HG03196 (cell line): ENCODE measurements around the gene PASK.

Experiments
- ATAC-seq: cut with Tn5 transposase; IDR thresholded peaks from one replicate; pipeline ENCODE4 v1.9.1; 2021; ENCODE audit not compliant: unreplicated experiment

Gene PASK

GRCh38 chr2:241128266-241128665, 21.0 kb downstream of the PASK start:
- no peak for ATAC-seq

DNA sequence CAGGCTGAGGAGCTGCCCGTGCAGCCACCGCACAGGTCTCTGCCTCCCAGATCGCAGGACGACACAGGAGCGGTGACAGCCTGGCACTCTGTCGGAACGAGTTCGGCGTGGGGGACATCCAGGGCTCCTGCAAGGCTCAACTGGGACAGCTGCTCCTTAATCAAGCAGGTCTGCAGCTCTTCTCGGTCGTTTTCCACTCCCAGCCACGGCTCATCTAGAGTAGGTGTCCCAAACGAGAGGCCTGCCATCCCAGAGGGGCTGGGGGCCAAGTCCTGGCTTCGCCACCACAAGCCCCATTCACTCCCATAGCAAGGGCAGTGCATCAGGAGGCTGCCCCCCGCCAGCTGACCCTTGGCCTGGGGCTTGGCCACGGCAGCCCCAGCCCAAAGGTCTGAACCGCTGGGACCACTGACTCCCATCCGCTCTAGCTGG, 22.5 kb downstream of the PASK start:
- no peak for ATAC-seq

DNA sequence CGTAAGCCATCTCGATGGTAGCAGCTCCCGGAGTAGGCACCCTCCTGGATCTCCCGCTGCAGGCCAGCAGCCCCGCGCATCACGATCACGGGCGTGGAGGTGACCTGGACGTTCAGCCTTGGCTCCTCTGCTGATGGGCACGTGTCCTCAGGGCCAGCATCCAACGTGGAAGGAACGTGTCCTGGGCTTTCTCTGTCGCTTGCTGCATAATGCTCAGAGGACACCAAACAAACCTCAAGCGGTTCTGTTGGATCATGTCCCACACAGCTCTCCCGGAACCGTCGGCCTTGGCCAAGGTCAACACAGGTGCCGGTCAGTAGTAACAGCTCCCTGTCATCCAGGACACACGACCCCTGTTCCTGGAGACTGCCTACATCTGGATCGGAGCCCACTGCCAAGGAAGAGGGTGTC, 23.1 kb downstream of the PASK start:
- no peak for ATAC-seq

DNA sequence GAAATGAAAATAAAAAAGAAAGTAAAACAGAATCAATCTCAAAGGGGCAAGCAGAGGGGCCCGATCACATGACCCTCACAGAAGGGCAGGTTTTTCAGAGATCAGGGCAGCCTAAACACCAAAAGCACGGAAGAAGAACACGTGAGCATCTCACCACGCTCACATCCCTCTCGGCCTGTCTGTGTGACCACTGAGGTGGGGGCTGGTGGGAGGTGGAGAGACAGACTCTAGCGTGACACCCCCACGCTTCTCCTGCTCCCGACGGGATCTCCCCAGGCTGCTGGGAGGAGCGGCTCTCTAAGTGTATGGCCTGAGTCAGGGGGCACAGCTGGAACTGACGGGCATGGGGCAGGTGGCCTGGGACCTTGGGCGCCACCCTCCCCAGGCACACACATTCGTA, 23.6 kb downstream of the PASK start:
- no peak for ATAC-seq

DNA sequence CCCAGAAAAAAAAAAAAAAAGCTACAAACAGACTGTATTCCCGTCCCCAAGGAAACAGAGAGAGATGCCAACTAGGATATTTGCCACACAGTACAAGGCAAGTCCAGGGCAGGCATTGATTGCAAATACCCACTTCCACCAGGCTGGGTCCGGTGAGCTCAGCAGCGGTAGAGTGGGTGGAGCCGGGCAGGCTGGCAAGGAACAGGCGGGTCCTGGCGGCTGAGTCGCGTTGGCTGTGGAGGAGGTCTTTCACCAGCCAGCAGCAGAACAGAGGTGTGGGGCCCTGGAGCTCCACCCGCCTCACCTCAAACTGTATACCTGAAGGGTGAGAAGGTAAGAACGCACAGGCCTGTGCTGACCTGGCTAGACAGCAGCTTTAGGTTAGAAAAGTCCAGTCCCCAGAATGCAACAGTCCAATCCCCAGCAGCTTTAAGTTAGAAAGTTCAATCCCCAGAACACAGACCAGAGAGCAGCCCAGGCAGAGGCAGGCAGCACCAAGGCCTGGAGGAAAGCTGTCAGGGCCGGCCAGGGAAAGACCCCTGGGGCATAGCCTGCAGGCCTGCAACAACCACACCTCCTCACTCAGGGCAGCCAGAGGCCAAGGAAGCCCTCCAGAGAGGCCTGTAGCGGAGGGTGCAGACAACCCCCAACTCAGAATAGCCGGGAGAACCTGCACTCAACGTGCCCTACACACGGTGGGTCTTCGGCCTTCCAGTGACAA, 25.3 kb downstream of the PASK start:
- no peak for ATAC-seq

DNA sequence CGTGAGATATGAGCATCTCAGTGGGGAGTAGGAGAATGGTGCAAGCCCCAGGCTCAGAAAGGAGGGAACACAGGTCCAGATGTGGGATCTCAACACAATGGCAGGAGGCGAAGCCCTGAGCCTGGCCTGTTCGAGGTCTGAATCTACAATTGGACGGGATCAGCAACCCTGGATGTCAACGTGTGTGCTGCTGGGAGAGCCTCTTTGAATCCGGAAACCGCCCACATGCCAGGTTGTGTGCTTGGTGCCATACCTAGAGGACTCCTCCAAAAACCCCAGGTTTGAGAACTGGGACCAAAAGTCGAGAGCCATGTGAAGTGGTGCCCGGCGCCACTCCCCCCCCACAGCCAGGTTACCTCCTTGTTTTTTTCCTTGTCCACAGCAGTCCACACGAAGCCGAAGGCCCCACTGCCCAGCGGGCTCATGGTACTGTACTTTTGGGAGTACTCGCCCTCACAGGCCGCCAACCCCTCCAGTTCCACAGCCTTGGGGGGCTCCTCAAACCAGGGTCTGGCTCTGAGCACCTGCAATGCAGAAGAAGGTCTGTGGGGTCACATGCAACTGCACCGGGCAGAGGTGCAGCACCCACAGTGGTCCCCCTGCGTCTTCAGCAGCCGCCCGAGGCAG, 26.8 kb downstream of the PASK start:
- ATAC-seq = no peak

- no peak for ATAC-seq
Observed at GRCh38 chr2:241121008-241121407, 28.3 kb downstream of the PASK start.

DNA sequence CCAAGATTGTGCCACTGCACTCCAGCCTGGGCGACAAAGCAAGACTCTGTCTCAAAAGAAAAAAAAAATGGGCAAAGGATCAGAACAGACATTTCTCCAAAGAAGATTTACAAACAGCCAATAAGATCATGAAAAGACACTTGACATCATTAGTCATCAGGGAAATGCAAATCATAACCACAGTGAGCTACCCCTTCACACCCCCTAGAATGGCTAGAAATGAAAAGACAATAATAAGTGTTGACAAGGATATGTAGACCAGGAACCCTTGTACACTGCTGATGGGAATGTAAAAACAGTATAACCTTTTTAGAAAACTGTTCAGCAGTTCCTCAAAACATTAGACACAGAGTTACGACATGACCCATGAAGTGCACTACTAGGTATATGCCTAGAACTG, 28.8 kb downstream of the PASK start:
- no peak for ATAC-seq

DNA sequence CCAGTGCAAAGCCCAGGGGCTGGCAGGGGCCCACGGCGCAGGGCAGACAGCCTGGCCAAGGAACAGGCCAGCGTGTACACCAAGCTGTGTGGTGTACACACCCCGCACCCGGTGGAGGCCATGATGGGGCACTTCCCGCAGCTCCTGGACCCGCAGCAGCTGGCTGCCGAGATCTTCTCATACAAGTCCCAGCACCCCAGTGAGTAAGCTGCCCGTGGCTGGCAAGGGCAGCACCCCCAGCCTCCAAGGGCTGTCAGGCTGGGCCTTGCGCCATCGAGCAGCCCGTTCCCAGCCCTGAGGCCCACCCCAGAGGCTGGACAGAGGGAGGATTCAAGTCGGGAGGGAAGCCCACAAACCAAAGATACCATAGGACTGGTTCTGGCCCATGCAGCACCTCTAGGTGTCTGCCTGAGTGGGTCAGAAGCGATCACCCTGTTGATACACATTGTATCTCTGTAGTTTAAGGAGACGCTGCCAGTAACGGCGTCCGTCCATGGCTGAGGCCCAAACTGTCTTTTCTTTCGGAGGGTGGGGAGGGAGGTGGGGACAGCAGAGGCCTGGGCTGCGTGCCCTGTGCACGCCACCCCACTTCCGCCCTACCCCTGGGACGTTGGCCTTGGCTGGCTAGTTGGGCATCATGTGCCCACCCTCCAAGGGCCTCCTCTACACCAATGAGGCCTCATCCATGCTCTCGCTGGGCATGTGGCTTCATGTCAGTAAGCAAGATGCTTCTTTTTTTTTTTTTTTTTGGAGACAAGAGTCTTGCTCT, 30.4 kb downstream of the PASK start:
- ATAC-seq = no peak

DNA sequence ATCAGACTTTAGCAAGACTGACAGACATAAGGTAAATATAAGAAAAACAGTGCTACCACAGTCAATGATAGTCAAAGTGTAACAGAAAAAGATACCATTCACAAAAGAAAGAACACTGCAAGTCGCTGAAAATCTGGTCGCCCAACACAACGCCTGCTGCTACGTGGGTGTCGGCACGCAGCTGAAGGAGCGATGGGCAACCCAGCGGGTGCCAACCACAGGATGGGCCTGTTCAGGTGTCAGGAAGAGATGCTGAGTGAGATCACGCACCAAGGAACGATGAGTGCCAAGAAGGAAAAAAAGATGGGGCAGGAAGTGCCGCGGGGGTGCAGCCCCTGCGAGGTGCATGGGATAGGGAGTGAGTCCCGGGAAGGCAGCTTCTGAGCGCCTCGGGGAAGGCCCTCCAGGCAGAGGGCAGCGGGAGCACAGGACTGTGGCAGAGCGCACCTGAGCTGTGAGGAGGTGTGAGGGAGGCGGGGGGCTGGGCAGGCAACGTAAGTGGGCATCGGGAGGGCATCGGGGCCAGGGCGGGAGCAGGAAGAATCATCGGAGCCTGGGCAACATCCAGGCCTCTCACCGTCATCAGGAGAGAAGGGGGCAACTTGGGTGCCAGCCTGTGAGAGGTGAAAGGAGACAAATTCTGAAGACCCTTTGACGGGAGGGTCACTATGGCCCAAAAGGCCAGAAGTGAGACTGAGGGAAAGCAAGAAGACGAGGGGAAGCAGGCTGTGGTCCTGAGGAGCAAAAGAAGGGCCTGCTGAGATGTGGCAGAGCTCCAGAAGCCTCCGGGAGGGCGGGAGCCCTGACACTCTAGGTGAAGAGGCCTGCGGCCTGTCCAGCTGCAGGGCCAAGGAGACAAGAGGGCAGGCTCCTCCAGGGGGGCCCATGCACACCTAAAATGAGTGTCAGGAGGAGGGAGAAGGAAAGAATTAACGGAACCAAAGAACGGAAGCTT, 32.4 kb downstream of the PASK start:
- no peak for ATAC-seq

DNA sequence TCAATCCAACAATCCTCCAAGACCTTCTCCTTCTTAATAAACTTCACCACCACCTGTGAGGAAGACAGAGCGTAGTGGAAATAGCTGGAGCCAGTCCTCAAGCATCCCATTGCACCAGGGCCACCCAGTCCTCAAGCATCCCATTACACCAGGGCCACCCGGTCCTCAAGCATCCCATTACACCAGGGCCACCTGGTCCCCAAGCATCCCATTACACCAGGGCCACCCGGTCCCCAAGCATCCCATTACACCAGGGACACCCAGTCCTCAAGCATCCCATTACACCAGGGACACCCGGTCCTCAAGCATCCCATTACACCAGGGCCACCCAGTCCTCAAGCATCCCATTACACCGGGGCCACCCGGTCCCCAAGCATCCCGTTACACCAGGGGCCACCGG, 33.9 kb downstream of the PASK start:
- no peak for ATAC-seq

GRCh38 chr2:241114836-241115235, 34.4 kb downstream of the PASK start:
- ATAC-seq = no peak

- no peak for ATAC-seq
Observed at GRCh38 chr2:241112592-241112991, 36.7 kb downstream of the PASK start.

GRCh38 chr2:241112046-241112445, 37.2 kb downstream of the PASK start:
- no peak for ATAC-seq

DNA sequence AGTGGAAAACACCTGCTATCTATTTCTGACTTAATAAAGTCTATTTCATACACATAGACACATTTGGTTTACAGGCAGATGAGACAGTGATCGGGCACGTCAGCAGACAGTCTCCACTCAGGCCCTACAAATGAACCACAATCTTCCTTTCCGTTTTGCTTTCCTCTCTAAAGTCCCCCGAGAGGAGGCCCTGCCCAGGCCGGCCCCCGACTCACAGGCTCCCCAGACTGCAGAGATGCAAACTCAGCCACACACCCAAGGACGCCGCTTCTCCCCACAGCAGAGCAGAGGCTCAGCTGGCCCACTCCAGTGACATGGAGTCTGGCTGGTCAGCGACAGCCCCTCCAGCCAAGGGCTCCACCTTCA, 37.8 kb downstream of the PASK start:
- ATAC-seq = peak; percentile 36

DNA sequence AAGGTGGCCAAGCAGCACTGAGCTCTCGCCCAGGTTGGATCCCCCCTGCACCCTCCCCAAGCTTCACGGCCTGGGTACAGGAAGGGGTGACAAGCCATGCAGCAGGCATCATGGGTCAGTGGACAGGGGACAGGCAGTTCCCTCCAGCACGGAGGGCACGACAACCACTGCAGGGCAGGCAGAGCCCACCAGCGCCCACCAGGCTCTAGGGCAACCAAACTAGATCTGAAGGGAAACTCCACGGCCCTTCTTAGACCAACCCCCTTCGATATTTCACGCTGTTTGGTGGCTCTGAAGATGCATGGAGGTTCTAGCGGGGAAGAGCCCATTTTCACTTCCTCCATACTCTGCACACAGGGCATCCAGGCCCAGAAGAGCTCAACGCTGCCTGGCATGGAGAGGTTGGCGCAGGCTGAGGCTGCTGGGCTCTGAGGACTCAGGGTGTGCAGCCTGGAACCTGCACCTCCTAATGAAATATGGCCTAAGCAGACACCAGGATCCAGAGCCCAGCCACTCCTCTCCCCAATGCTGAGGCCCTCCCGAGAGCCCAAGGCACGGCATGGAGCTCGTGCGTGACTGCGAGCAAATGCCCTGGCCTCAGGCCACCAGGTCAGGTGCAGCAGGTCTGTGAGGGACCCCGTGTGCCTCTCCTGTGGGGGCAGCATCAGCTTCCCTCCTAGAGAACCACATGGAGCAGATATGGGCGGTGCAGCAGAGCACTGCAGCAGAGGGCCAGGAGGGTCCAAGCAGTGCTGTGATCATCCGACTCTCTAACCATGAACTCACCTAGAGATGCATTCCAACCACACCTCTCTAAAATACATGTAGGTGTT, 38.4 kb downstream of the PASK start:
- ATAC-seq = peak; percentile 38

- ATAC-seq = no peak
Observed at GRCh38 chr2:241110089-241110606, 39.1 kb downstream of the PASK start.

DNA sequence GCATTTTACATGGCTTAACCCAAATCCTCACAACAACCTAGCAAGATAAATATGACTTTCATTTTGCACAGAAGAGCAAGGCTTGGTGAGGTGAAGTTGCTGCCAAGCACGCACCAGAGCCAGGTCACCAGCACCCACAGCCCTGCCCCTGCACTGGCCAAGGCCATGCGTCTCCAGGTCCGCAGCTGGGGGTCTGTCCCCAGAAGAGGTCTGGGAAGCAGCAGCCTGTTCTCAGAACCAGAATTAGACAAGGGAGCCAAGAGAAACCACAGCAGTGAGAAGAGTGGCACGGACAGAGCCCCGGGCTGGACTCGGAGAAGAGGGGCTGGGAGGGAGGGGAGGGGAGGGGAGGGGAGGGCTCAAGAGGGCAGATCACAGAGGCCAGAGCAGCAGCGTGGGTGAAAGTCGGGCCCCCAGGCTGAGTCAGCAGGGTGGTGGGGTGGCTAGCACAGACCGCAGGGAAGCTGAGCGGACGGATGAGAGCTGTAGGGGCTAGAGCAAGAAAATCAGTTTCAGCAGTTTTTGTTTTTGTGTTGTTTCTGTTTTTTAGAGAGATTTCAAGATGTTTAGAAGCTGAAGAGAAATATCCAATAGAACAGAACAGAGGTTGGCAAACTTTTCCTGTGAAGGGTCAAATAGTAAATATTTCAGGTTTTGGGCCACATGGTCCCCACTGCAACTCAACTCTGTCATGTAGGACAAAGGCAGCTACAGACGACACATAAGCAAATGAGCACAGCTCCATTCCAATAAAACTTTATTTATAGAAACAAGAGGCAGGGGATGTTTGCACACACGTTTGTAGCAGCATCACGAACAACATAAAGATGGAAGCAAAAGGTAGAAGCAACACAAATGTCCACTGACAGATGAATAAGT, 39.8 kb downstream of the PASK start:
- ATAC-seq = no peak
